HUES64 (cell line): Measurements from ENCODE around the gene DRC3.

ENCODE experiments used
- H3K27ac ChIP-seq: 2 replicates; pipeline ENCODE4 v1.7.0; 2013; ENCODE audit warnings: low read depth, low read length, inconsistent platforms
- H3K27me3 ChIP-seq: 2 replicates; pipeline ENCODE4 v1.6.1; 2013; ENCODE audit warnings: mild to moderate bottlenecking, low read length; ENCODE audit not compliant: insufficient read depth
- H3K36me3 ChIP-seq: 2 replicates; pipeline ENCODE4 v1.6.1; 2013; ENCODE audit warnings: mild to moderate bottlenecking, low read length; ENCODE audit not compliant: insufficient read depth
- H3K4me1 ChIP-seq: 2 replicates; pipeline ENCODE4 v1.6.1; 2013; ENCODE audit warnings: mild to moderate bottlenecking, low read length, moderate library complexity; ENCODE audit not compliant: insufficient read depth
- H3K4me3 ChIP-seq: 2 replicates; pipeline ENCODE4 v1.5.1; 2013; ENCODE audit warnings: mild to moderate bottlenecking, low read length, moderate library complexity
- H3K9ac ChIP-seq: 2 replicates; pipeline ENCODE4 v1.6.1; 2013; ENCODE audit warnings: mild to moderate bottlenecking, low read depth, low read length
- H3K9me3 ChIP-seq: 2 replicates; pipeline ENCODE4 v1.6.1; 2013; ENCODE audit warnings: low read depth, low read length; ENCODE audit not compliant: insufficient read depth
- WGBS: fragments of 150-250, 120-280 bp; methylation state at CpG from one replicate; pipeline ENCODE4 v1.1.7; 2013; ENCODE audit warnings: missing lambda C conversion rate; 5-methylcytosine and 5-hydroxymethylcytosine counted together

DRC3 gene

DNA sequence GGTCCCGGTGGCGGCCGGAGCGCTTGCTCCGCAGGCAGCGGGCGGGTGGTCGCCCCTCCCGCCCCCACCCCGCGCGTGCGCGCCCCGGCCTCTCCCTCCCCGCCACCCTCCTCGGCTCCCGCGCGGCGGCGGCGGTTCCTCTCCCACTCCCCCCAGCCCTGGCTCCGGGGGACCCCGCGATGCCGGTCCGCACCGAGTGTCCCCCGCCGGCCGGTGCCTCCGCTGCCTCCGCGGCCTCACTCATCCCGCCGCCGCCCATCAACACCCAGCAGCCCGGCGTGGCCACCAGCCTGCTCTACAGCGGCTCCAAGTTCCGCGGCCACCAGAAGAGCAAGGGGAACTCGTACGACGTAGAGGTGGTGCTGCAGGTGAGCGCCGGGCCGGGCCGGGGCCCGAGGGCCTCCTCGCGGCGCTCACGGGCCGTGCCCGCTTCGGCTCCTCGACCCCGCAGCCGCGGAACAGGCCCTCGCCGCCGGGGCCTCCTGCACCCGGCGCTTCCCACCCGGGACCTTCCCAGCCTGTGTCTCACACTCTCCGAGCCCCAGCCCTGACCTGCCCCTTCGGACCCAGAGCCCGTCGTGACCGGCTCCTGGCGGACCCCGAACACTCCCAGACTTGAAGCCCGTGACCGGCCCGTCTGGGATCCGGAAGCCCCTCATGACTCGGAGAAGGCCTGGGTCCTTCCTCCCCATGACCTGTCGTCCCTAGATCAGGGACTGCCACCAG is 67.0 kb downstream of the DRC3 start:
- Histone ChIP-seq H3K4me3 (peak overlapping the region; percentile 91), H3K4me1 (peaks cover 13% of the 10 kb centered on the region; the same call in 1 of the 2 replicates), H3K27me3 (no peaks in the 10 kb centered on the region), H3K9ac (peak overlapping the region; percentile 71), H3K27ac (no peak overlapping the region), H3K9me3 (no peaks in the 10 kb centered on the region), H3K36me3 (no peaks in the 10 kb centered on the region)
- under 1% methylated on average over 74 of the region's 81 CpGs for WGBS

DNA sequence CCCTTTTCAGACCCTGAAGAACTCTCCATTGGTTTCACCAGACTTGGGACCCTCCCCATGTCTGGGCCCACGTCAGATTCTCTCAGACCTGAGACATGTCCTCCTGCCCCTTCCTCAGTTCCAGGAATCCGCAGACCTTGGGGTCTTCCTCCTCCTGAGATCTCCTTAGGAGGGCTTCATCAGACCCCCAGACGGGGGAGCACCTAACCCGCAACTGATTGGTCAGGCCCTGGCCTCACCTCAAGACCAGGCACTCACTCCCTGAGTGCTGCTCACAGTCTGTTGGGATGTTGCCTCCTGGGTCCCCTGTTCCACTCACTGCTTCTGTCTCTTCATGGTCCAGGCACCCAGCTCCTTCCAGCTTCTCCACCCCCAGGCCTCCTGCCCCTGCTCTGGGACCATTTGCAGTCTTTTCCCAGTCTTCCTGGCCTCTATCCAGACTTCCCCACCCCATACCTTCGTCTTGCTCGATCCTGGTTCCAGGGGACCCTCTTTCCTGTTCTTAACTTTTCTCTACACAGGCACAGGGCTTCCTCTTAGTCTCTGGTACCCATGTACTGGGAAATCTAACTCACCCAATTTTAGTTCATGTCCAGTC is 67.7 kb downstream of the DRC3 start:
- peaks cover 4% of the 10 kb centered on the region for H3K36me3 ChIP-seq
- H3K27ac ChIP-seq: no peak overlapping the region
- no peaks in the 10 kb centered on the region for H3K9me3 ChIP-seq
- no peaks in the 10 kb centered on the region for H3K27me3 ChIP-seq
- peak overlapping the region; percentile 91 for H3K4me3 ChIP-seq
- WGBS: 40% methylated on average over 6 of the region's 6 CpGs
- peak overlapping the region; percentile 71 for H3K9ac ChIP-seq
- H3K4me1 ChIP-seq: peaks cover 13% of the 10 kb centered on the region; the same call in 1 of the 2 replicates

DNA sequence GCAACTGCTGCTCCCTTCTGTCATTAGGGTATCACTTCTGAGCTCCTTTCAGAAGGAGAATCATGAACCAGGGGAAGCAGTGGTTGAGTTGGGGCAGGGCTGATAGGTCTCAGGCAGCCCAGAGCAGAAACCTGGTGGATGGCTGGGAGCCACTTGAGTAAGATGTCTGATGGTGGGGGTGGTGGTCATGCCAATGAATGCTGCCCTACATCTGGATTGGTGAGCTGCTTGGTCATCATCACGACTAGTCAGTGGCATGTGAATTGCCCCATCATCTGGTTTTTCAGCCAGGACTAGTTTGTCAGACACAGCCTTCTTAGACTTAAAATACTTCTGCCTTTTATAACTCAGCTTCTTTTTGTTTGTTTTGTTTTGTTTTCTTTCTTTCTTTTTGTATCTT is 69.1 kb downstream of the DRC3 start:
- H3K4me3 ChIP-seq: no peak overlapping the region
- H3K27me3 ChIP-seq: no peaks in the 10 kb centered on the region
- H3K4me1 ChIP-seq: peaks cover 13% of the 10 kb centered on the region; the same call in 1 of the 2 replicates
- 83% methylated on average over 1 of the region's 1 CpG for WGBS
- H3K9ac ChIP-seq: no peak overlapping the region
- H3K9me3 ChIP-seq: no peaks in the 10 kb centered on the region
- H3K27ac ChIP-seq: no peak overlapping the region
- H3K36me3 ChIP-seq: peaks cover 13% of the 10 kb centered on the region

DNA sequence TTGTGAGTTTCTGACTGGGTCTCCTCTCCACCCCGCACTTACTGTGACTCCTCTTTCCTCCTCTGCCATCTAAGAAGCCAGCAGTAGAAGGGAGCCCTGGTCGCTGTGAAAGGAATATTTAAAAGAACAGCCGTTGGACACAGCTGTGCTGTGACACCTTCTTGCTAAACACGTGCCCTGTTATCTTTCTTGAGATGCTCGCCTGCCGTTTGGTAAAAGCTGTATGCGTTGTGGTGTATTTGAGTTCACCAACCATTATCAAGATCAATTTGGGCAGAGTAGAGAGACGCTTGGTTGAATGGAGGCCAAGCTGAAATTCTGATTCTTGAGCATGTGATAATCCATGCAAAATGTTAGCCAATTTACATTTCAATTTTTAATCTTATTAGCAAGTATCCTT is 70.3 kb downstream of the DRC3 start:
- 84% methylated on average over 8 of the region's 8 CpGs for whole genome bisulfite sequencing
- no peak overlapping the region for H3K9ac ChIP-seq

DNA sequence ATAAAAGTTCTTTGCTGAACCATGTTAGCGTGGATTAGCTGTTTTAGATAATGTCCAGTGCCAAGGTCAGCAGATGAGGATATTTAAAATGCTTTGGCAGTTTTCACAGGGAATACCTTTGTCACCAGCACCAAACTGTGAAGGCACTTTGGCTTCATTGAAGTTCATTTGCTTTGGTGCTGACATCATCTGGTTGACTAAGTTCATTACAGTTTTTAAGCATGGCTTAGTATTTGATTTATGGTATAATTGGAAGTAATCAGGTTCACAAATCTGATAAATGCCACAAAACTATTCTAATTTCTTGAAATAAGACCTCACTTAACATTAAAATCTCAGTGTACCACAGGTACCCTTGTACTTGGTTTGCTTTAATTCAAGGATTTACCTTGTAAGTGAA is 70.8 kb downstream of the DRC3 start:
- H3K9me3 ChIP-seq: no peaks in the 10 kb centered on the region
- H3K4me3 ChIP-seq: no peak overlapping the region
- H3K9ac ChIP-seq: no peak overlapping the region
- no peak overlapping the region for H3K27ac ChIP-seq
- no peaks in the 10 kb centered on the region for H3K27me3 ChIP-seq
- peaks cover 6% of the 10 kb centered on the region; the same call in 1 of the 2 replicates for H3K4me1 ChIP-seq
- peaks cover 20% of the 10 kb centered on the region for H3K36me3 ChIP-seq
- 89% methylated on average over 1 of the region's 1 CpG for WGBS

More for the DNA sequence above, 70.3 kb downstream of the DRC3 start:
- Histone ChIP-seq H3K4me3 (no peak overlapping the region), H3K27me3 (no peaks in the 10 kb centered on the region), H3K9me3 (no peaks in the 10 kb centered on the region), H3K36me3 (peaks cover 20% of the 10 kb centered on the region), H3K4me1 (peaks cover 10% of the 10 kb centered on the region; the same call in 1 of the 2 replicates), H3K27ac (no peak overlapping the region)

DNA sequence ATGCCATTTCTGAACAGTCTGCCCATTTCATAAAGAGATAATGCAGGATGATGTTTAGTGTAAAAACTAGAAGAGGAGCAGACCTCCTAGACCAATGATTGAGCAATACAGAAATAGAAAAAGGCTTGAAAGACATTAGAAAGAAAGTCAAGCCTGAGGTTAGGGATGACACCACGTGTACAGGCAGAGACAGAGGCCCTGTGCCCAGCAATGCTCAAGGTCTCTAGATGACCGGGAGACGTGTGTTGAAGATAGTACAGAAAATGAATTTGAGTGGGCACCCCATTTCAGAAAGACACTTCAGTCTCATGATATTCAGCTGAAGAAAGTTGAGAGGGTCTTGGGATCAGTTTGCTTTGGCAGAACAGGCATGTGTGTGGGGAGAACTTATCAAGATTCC is 71.9 kb downstream of the DRC3 start:
- Histone ChIP-seq H3K4me1 (peaks cover 6% of the 10 kb centered on the region; the same call in 1 of the 2 replicates), H3K27ac (no peak overlapping the region), H3K36me3 (peaks cover 20% of the 10 kb centered on the region), H3K27me3 (no peaks in the 10 kb centered on the region), H3K4me3 (no peak overlapping the region), H3K9ac (no peak overlapping the region), H3K9me3 (no peaks in the 10 kb centered on the region)
- 94% methylated on average over 3 of the region's 3 CpGs for WGBS

DNA sequence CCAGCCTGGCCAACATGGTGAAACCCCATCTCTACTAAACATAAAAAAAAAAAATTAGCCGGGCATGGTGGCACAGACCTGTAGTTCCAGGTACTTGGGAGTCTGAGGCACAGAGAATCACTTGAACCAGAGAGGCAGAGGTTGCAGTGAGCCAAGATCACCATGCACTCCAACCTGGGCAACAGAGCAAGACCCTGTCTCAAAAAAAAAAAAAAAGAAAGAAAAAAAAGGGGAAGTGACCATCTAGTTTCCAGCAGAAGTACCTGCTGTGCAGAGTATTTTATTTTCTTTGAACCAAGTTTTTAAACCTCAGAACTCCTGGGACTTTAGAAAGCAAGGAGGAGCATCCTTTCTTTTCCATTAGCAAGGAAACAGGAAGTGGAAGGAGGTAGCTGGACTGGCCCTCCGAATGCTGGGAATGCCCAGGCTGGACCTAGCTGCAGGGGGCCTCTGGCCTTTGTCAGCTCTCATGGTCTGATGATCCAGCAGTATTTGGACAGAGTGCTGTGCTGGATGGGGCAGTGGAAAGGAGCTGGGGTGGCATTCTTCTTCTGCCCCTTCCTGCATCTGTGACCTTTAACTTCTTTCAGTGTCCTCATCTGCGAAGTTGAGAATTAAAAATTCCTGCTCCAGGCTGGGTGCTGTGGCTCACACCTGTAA is 73.2 kb downstream of the DRC3 start:
- Histone ChIP-seq H3K9me3 (no peaks in the 10 kb centered on the region), H3K9ac (no peak overlapping the region), H3K4me1 (no peaks in the 10 kb centered on the region), H3K36me3 (peaks cover 25% of the 10 kb centered on the region), H3K27me3 (no peaks in the 10 kb centered on the region), H3K4me3 (no peak overlapping the region), H3K27ac (no peak overlapping the region)
- 90% methylated on average over 3 of the region's 3 CpGs for WGBS

DNA sequence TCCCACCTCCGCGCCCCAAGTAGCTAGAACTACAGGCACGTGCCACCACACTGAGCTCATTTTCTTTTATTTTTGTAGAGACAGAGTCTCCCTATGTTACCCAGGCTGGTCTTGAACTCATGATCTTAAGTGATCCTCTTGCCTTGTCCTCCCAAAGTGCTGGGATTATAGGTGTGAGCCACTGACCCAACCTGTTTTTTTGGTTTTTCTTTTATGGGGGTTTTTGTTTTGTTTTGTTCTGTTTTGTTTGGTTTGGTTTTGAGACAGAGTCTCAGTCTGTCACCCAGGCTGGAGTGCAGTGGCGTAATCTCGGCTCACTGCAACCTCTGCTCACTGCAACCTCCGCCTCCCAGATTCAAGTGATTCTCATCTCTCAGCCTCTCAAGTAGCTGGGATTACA is 82.9 kb downstream of the DRC3 start:
- H3K4me1 ChIP-seq: no peaks in the 10 kb centered on the region
- peaks cover 35% of the 10 kb centered on the region for H3K36me3 ChIP-seq
- no peak overlapping the region for H3K4me3 ChIP-seq
- no peak overlapping the region for H3K27ac ChIP-seq
- 95% methylated on average over 6 of the region's 6 CpGs for WGBS
- H3K27me3 ChIP-seq: no peaks in the 10 kb centered on the region
- H3K9ac ChIP-seq: no peak overlapping the region
- no peaks in the 10 kb centered on the region for H3K9me3 ChIP-seq

DNA sequence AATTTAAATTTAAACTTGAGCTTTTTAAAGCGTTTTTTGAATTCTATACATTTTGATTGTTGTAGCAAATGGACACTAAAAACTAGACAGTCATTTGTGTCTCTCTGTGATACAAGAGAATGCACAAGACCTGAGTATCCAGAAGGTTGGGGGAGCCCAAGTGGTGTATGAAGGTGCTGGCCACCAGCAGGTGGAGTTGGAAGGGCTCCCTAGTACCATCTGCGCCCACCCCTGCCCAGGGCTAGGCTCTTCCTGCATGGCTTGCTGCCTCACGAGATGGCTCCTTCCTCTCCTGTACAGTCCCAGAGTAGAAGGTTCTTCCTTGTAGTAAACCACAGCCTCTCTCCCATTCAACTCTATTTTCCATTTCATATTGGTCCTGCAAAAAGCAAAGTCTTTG is 83.6 kb downstream of the DRC3 start:
- Histone ChIP-seq H3K9ac (no peak overlapping the region), H3K4me1 (no peaks in the 10 kb centered on the region), H3K27ac (no peak overlapping the region), H3K4me3 (no peak overlapping the region), H3K27me3 (no peaks in the 10 kb centered on the region), H3K9me3 (no peaks in the 10 kb centered on the region), H3K36me3 (peaks cover 38% of the 10 kb centered on the region)
- 90% methylated on average over 3 of the region's 3 CpGs for WGBS

DNA sequence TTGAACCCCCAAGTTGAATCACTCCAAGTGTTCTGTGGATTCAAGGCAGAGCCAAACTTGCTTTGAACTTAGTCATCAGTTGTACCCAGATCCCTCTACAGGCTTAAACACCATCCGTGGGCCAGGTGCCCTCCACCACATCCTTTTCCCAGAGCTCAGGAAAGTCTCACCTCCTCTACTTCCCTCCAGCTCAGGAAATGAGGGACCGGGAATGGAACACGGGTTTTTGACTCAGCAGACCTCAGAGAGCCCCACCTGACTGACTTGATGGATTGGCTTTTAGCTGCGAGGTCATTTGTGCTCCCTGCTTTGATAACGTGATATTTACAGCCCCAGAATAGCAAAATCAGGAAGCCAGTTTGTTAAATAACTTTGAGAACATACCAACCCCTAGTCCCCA is 86.6 kb downstream of the DRC3 start:
- no peaks in the 10 kb centered on the region for H3K27me3 ChIP-seq
- no peak overlapping the region for H3K27ac ChIP-seq
- 93% methylated on average over 5 of the region's 5 CpGs for WGBS
- H3K4me3 ChIP-seq: no peak overlapping the region
- no peaks in the 10 kb centered on the region for H3K9me3 ChIP-seq
- H3K4me1 ChIP-seq: no peaks in the 10 kb centered on the region
- no peak overlapping the region for H3K9ac ChIP-seq
- peaks cover 49% of the 10 kb centered on the region for H3K36me3 ChIP-seq

DNA sequence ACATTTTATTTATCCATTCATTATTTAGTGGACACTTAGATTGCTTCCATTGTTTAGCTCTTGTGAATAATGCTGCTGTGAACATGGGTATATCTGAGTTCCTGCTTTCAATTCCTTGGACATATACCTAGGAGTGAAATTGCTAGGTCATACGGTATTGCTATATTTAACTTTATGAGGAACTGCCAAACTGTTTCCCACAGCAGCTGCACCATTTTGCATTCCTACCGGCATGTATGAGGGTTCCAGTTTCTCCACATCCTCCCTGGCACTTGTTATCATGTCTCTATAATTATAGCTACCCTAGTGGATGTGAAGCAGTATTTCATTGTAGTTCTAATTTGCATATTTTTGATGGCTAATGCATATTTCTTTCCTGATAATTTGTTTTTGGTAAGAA is 91.4 kb downstream of the DRC3 start:
- Histone ChIP-seq H3K4me3 (no peak overlapping the region), H3K9ac (no peak overlapping the region), H3K27me3 (no peaks in the 10 kb centered on the region), H3K27ac (no peak overlapping the region), H3K9me3 (no peaks in the 10 kb centered on the region), H3K4me1 (no peaks in the 10 kb centered on the region), H3K36me3 (peaks cover 39% of the 10 kb centered on the region)
- WGBS: 95% methylated on average over 2 of the region's 2 CpGs
